Measurements from ENCODE around the gene KCNK15. TPM values are rescaled to one million over a fixed set of nuclear protein-coding genes. Genes with fewer than 3 reads are reported as not detected.

KCNK15 gene
- total and polyA plus RNA-seq, 8 donors: 0.09 to 3.1 (median 1.8) TPM; not detected in 5

- H3K27me3 ChIP-seq: no peaks in the 10 kb centered on the region
- intact Hi-C loops (cut with DNase I): no loop called here
- DNase-seq (no peak), ATAC-seq (no peak)
- TF ChIP-seq CTCF (IDR thresholded peaks at IDR 0.05): no peak
- H3K36me3 ChIP-seq: no peaks in the 10 kb centered on the region
- no peak overlapping the region for H3K4me3 ChIP-seq
- H3K27ac ChIP-seq: no peak overlapping the region
- H3K4me1 ChIP-seq: peaks cover 8% of the 10 kb centered on the region in 2 donors
- no peaks in the 10 kb centered on the region for H3K9me3 ChIP-seq
Observed at GRCh38 chr20:44709797-44710196, 35.9 kb upstream of the KCNK15 start.

- H3K9me3 ChIP-seq: no peaks in the 10 kb centered on the region
- DNase-seq (peak in 1 of 4 donors; percentile 59), ATAC-seq (no peak)
- no peak for TF ChIP-seq CTCF (IDR thresholded peaks at IDR 0.05)
- H3K36me3 ChIP-seq: no peaks in the 10 kb centered on the region
- intact Hi-C loops (cut with DNase I): no loop called here
- no peaks in the 10 kb centered on the region for H3K27me3 ChIP-seq
- H3K4me1 ChIP-seq: peaks cover 8 to 14% of the 10 kb centered on the region in 2 donors
- H3K27ac ChIP-seq: no peak overlapping the region
- no peak overlapping the region for H3K4me3 ChIP-seq
Observed at GRCh38 chr20:44711237-44711636, 34.4 kb upstream of the KCNK15 start.

GRCh38 chr20:44714102-44714700 lies 31.5 kb upstream of the KCNK15 start:
- Histone ChIP-seq H3K4me1 (peaks cover 8 to 14% of the 10 kb centered on the region in 2 donors), H3K27me3 (no peaks in the 10 kb centered on the region), H3K9me3 (no peaks in the 10 kb centered on the region), H3K4me3 (no peak overlapping the region), H3K27ac (no peak overlapping the region), H3K36me3 (no peaks in the 10 kb centered on the region)
- ATAC-seq (peak; percentile 50), DNase-seq (no peak)
- intact Hi-C loops (cut with DNase I): no loop called here
- no peak for TF ChIP-seq CTCF (IDR thresholded peaks at IDR 0.05)

- DNase-seq (peak; percentile 57 to 92 (median 84)), ATAC-seq (peak; percentile 95)
- intact Hi-C loops (cut with DNase I): no loop called here
- TF ChIP-seq CTCF (IDR thresholded peaks at IDR 0.05): no peak
- H3K27me3 ChIP-seq: no peaks in the 10 kb centered on the region
- H3K27ac ChIP-seq: no peak within 1 kb of the TSS
- peaks cover 8 to 14% of the 10 kb centered on the region in 2 donors for H3K4me1 ChIP-seq
- no peaks in the 10 kb centered on the region for H3K36me3 ChIP-seq
- H3K4me3 ChIP-seq: no peak within 1 kb of the TSS
- H3K9me3 ChIP-seq: no peaks in the 10 kb centered on the region
Observed at GRCh38 chr20:44714701-44715498, 30.8 kb upstream of the KCNK15 start, which contains the start of gene CCN5. Gene CCN5 (plus strand): TSS chr20:44715369. CDS start chr20:44715391, 22 bp downstream.

Data from left lung (tissue), 10 donors.